WERI-Rb-1 (cell line): ENCODE data around the gene ZFP30.
A peak's percentile ranks its signal among the peaks of the same experiment; 100 is the strongest.
"Not testable (repeated sequence)": the region's sequence is repeated elsewhere in the genome, so short reads cannot be mapped to it uniquely, and the experiment has no call there.

Experiments
- DNase-seq: peaks from one replicate; pipeline ENCODE4 v3.0.0-alpha.2; 2020
- H3K27ac ChIP-seq: fragments of 250-450 bp; sonication (Bioruptor Pico); 2 replicates; pipeline ENCODE4 v1.5.1; 2020; ENCODE audit warnings: mild to moderate bottlenecking, moderate library complexity
- H3K27me3 ChIP-seq: fragments of 250-450 bp; sonication (Bioruptor Pico); 2 replicates; pipeline ENCODE4 v1.5.1; 2021; ENCODE audit warnings: mild to moderate bottlenecking, low read depth, moderate library complexity; ENCODE audit not compliant: insufficient read depth, severe bottlenecking
- H3K36me3 ChIP-seq: fragments of 250-450 bp; sonication (Bioruptor Pico); 2 replicates; pipeline ENCODE4 v1.5.1; 2020; ENCODE audit warnings: mild to moderate bottlenecking, moderate library complexity
- H3K4me3 ChIP-seq: 2 replicates; pipeline ENCODE4 v1.5.1; 2011; ENCODE audit warnings: low read depth, mild to moderate bottlenecking, control low read depth, low read length
- H3K9me3 ChIP-seq: fragments of 250-450 bp; sonication (Bioruptor Pico); 2 replicates; pipeline ENCODE4 v1.5.1; 2021; ENCODE audit warnings: mild to moderate bottlenecking, moderate library complexity; ENCODE audit not compliant: severe bottlenecking
- CTCF ChIP-seq: IDR thresholded peaks from 2 replicates; pipeline ENCODE4 v1.5.1; 2011; ENCODE audit warnings: low read depth, mild to moderate bottlenecking, control low read depth, inconsistent platforms, low read length

The ZFP30 gene

GRCh38 chr19:37691881-37692504 lies 36.7 kb upstream of the ZFP30 start:
- peak overlapping the region; percentile 60 for H3K27ac ChIP-seq
- TF ChIP-seq CTCF, result peak; percentile 41
- DNase-seq, result peak; percentile 94
- H3K9me3 ChIP-seq, result no peaks in the 10 kb centered on the region
- peak overlapping the region; percentile 58 for H3K4me3 ChIP-seq
- no peaks in the 10 kb centered on the region for H3K27me3 ChIP-seq
- peaks cover 8% of the 10 kb centered on the region; the same call in 1 of the 2 replicates for H3K36me3 ChIP-seq

GRCh38 chr19:37683520-37683919 lies 28.3 kb upstream of the ZFP30 start:
- Histone ChIP-seq H3K27me3 (no peaks in the 10 kb centered on the region), H3K27ac (no peak overlapping the region), H3K36me3 (no peaks in the 10 kb centered on the region; the same call in 1 of the 2 replicates), H3K4me3 (no peak overlapping the region), H3K9me3 (no peaks in the 10 kb centered on the region)
- no peak for DNase-seq
- no peak for TF ChIP-seq CTCF

- Histone ChIP-seq H3K27ac (no peak overlapping the region), H3K36me3 (no peaks in the 10 kb centered on the region), H3K4me3 (no peak overlapping the region), H3K27me3 (no peaks in the 10 kb centered on the region), H3K9me3 (peaks cover 30% of the 10 kb centered on the region)
- TF ChIP-seq CTCF, result no peak
- DNase-seq, result no peak
Observed at GRCh38 chr19:37669450-37669914, 14.2 kb upstream of the ZFP30 start.

GRCh38 chr19:37657157-37657556 lies 1.9 kb upstream of the ZFP30 start:
- not testable (repeated sequence) for H3K27me3 ChIP-seq, H3K36me3 ChIP-seq, H3K4me3 ChIP-seq, H3K9me3 ChIP-seq, DNase-seq, H3K27ac ChIP-seq

- peak overlapping the region; percentile 86 for H3K4me3 ChIP-seq
- H3K27me3 ChIP-seq, result no peaks in the 10 kb centered on the region
- no peaks in the 10 kb centered on the region for H3K9me3 ChIP-seq
- peak; percentile 95 for DNase-seq
- H3K36me3 ChIP-seq, result peaks cover 6% of the 10 kb centered on the region
- peak overlapping the region; percentile 95 for H3K27ac ChIP-seq
- no peak; the same call in 1 of the 2 replicates for TF ChIP-seq CTCF
Observed at GRCh38 chr19:37655689-37656371, 565 bp upstream of the ZFP30 start.

GRCh38 chr19:37654629-37655300 lies 500 bp downstream of the ZFP30 start:
- peak overlapping the region; percentile 86 for H3K4me3 ChIP-seq
- no peaks in the 10 kb centered on the region for H3K27me3 ChIP-seq
- TF ChIP-seq CTCF, result no peak
- H3K36me3 ChIP-seq, result peaks cover 8% of the 10 kb centered on the region
- no peaks in the 10 kb centered on the region for H3K9me3 ChIP-seq
- DNase-seq, result peak; percentile 30
- peak overlapping the region; percentile 95 for H3K27ac ChIP-seq
